Heart left ventricle (tissue), 16 donors: Measurements from ENCODE around the gene MYO1E. TPM values are rescaled to one million over a fixed set of nuclear protein-coding genes. Genes with fewer than 3 reads are reported as not detected.

Experiments
- ATAC-seq, 4 donors: fragments of 200-7000 bp; cut with Tn5 transposase; one replicate each; pipeline ENCODE4 v1.9.1; 2020 to 2022; ENCODE audit warnings: moderate library complexity in 4 of 4, mild to moderate bottlenecking in 3 of 4, moderate number of reproducible peaks in 1 of 4
- DNase-seq, 5 donors: peaks; one replicate each; pipeline ENCODE4 v3.0.0-alpha.2; 2020
- H3K27ac ChIP-seq, 12 donors: fragments of 200-600 bp; sonication (generic) in 4 of 12; one replicate each; pipeline versions ENCODE4 v1.5.0 to v1.8.0; 2016 to 2022; ENCODE audit warnings: mild to moderate bottlenecking in 2 of 12
- H3K27me3 ChIP-seq, 9 donors: fragments of 200-600 bp; sonication (generic) in 2 of 9; one replicate each; pipeline versions ENCODE4 v1.5.1 to v1.8.0; 2016 to 2022; ENCODE audit warnings: mild to moderate bottlenecking in 3 of 9
- H3K36me3 ChIP-seq, 9 donors: fragments of 200-600 bp; sonication (generic) in 2 of 9; one replicate each; pipeline versions ENCODE4 v1.5.0 to v1.8.0; 2018 to 2022; ENCODE audit warnings: mild to moderate bottlenecking in 2 of 9
- H3K4me1 ChIP-seq, 12 donors: fragments of 200-600 bp; sonication (generic) in 4 of 12; one replicate each; pipeline versions ENCODE4 v1.5.0 to v1.8.0; 2016 to 2022; ENCODE audit warnings: mild to moderate bottlenecking in 3 of 12
- H3K4me3 ChIP-seq, 12 donors: fragments of 200-600 bp; sonication (generic) in 4 of 12; one replicate each; pipeline versions ENCODE4 v1.5.0 to v1.8.0; 2017 to 2022; ENCODE audit warnings: mild to moderate bottlenecking in 9 of 12, moderate library complexity in 4 of 12
- H3K9me3 ChIP-seq, 12 donors: fragments of 200-600 bp; sonication (generic) in 4 of 12; one replicate each; pipeline versions ENCODE4 v1.5.0 to v1.8.0; 2016 to 2022; ENCODE audit warnings: mild to moderate bottlenecking in 1 of 12
- CTCF ChIP-seq, 12 donors: fragments of 200-600 bp; sonication (generic) in 4 of 12; IDR thresholded peaks; one replicate each; pipeline versions ENCODE4 v1.5.0 to v1.8.0; 2018 to 2022; ENCODE audit warnings: antibody characterized with exemption in 12 of 12, mild to moderate bottlenecking in 5 of 12
- POLR2A ChIP-seq, 2 donors: fragments of 450-650 bp; IDR thresholded peaks; one replicate each; pipeline ENCODE4 v1.6.1; 2017; ENCODE audit warnings: antibody characterized with exemption in 2 of 2, mild to moderate bottlenecking in 2 of 2, moderate library complexity in 2 of 2
- WGBS, 4 donors: extraction: QIAGEN DNeasy Blood & Tissue Kit in 2 of 4; methylation state at CpG; one replicate each; pipeline versions ENCODE4 v1.1.5 to v1.1.7; 2013 to 2018; 5-methylcytosine and 5-hydroxymethylcytosine counted together
- intact Hi-C, 10 donors: fragments of 100-400 bp; cut with DNase I; formaldehyde crosslinking; loops; one replicate each; pipeline versions ENCODE4 v1.11.1 to v1.14.2; 2022
- polyA plus RNA-seq, 2 donors: library from polyadenylated mRNA; stranded (reverse); fragments of 200-250 nt; gene quantifications; one replicate each; pipeline ENCODE4 v1.2.3, GENCODE V29; 2013
- total RNA-seq, 9 donors: library from RNA; depleted of rRNA in 2 of 9; stranded (reverse); fragments of >200 nt in 2 of 9; fragmentation: NEBNext Ultra II Directional in 3 of 9; extraction: Animal tissue kit (Norgen Biotek cat#: 25700) in 3 of 9; gene quantifications; one replicate each; pipeline versions ENCODE4 v1.1.0 to v1.2.4, GENCODE V29; 2016 to 2023
- donor health status: ischemic (EF 13 %, LVEDD 7.1; RV severe dilation, severe dysfunction).
- donor health status: healthy with polysubstance abuse.
- donor health status: DM: no; HTN: yes; CAD: no.
- donor health status: DM: no; HTN: no; CAD: no.
- donor health status: ischemic (EF 25% LVEDD 6.9; RV normal size, moderate dysfunction).
- donor health status: ischemic (EF 25% LVEDD 5.7; RV mildly dilated, moderate dysfunction).
- donor health status: healthy.
- donor health status: DM: yes; HTN: yes; CAD: no.
- donor health status: ischemic (EF 35%, LVEDD 5.7; RV mildly dilated, moderate dysfunction).
- donor health status: nonischemic (EF 11% LVEDD 7.7; RV severe dilation, severe dysfunction).
- donor health status: DM: yes; HTN: yes; CAD: no.
- donor health status: PGD.
- donor health status: ischemic (EF 29% LVEDD 5.4; RV normal size, mild dysfunction).
- donor health status: nonischemic (EF 23%, LVEDD 6.1; RV moderate dilation, normal function).

MYO1E gene
- total and polyA plus RNA-seq, 11 donors, result 8.5 to 98.6 (median 25.2) TPM

GRCh38 chr15:59229453-59229852 lies 143.2 kb downstream of the MYO1E start:
- Histone ChIP-seq H3K27ac (no peak overlapping the region), H3K4me3 (no peak overlapping the region), H3K4me1 (peaks cover 0 to 38% (median 21%) of the 10 kb centered on the region in 12 donors), H3K27me3 (no peaks in the 10 kb centered on the region), H3K36me3 (peaks cover 0 to 24% (median 0%) of the 10 kb centered on the region in 9 donors), H3K9me3 (no peaks in the 10 kb centered on the region)
- DNase-seq, result no peak
- no peak for ATAC-seq
- intact Hi-C loops, result loop anchor here in 1 of 10 donors (10.0 kb wide), 1 partner anchor 245 kb away; the partner anchor contains the start of gene RNF111
- WGBS, 4 donors, result 87 to 90% (median 88%) methylated on average over 3 of the region's 3 CpGs
- TF ChIP-seq CTCF (IDR thresholded peaks at IDR 0.05) (no peak), POLR2A (IDR thresholded peaks at IDR 0.05) (no peak)

- H3K9me3 ChIP-seq, result no peaks in the 10 kb centered on the region
- WGBS, 4 donors, result 66 to 79% (median 73%) methylated on average over 4 of the region's 4 CpGs
- peaks cover 0 to 42% (median 25%) of the 10 kb centered on the region in 12 donors for H3K4me1 ChIP-seq
- no peaks in the 10 kb centered on the region for H3K27me3 ChIP-seq
- ATAC-seq, result no peak
- no peak overlapping the region for H3K27ac ChIP-seq
- H3K4me3 ChIP-seq, result no peak overlapping the region
- DNase-seq, result no peak
- TF ChIP-seq CTCF (IDR thresholded peaks at IDR 0.05), result no peak
- no peak for TF ChIP-seq POLR2A (IDR thresholded peaks at IDR 0.05)
- intact Hi-C loops, result loop anchor here in 1 of 10 donors (10.0 kb wide), 1 partner anchor 244 kb away; the partner anchor contains the start of gene RNF111
- peaks cover 0 to 28% (median 0%) of the 10 kb centered on the region in 9 donors for H3K36me3 ChIP-seq
Observed at GRCh38 chr15:59229015-59229414, 143.7 kb downstream of the MYO1E start.

- ATAC-seq, result no peak
- H3K4me3 ChIP-seq, result no peak overlapping the region
- TF ChIP-seq POLR2A (IDR thresholded peaks at IDR 0.05) (no peak), CTCF (IDR thresholded peaks at IDR 0.05) (no peak)
- no peak overlapping the region for H3K27ac ChIP-seq
- H3K36me3 ChIP-seq, result peaks cover 0 to 41% (median 15%) of the 10 kb centered on the region in 9 donors
- no peaks in the 10 kb centered on the region for H3K27me3 ChIP-seq
- H3K4me1 ChIP-seq, result peaks cover 0 to 51% (median 23%) of the 10 kb centered on the region in 12 donors
- no peaks in the 10 kb centered on the region for H3K9me3 ChIP-seq
- 84 to 94% (median 90%) methylated on average over 4 of the region's 4 CpGs for WGBS, 4 donors
- no peak for DNase-seq
- intact Hi-C loops, result loop anchor here in 1 of 10 donors (10.0 kb wide), 1 partner anchor 242 kb away; the partner anchor contains the start of gene RNF111
Observed at GRCh38 chr15:59227021-59227420, 145.7 kb downstream of the MYO1E start.

GRCh38 chr15:59224474-59224873 lies 148.2 kb downstream of the MYO1E start:
- no peak for TF ChIP-seq CTCF (IDR thresholded peaks at IDR 0.05)
- no peak for TF ChIP-seq POLR2A (IDR thresholded peaks at IDR 0.05)
- peaks cover 0 to 56% (median 31%) of the 10 kb centered on the region in 9 donors for H3K36me3 ChIP-seq
- no peak overlapping the region for H3K4me3 ChIP-seq
- ATAC-seq, result peak in 2 of 4 donors; percentile 5 to 55
- intact Hi-C loops, result loop anchor here in 1 of 10 donors (10.0 kb wide), 1 partner anchor 240 kb away; the partner anchor contains the start of gene RNF111
- DNase-seq, result peak; percentile 40 to 69 (median 60)
- no peaks in the 10 kb centered on the region for H3K9me3 ChIP-seq
- 55 to 62% (median 57%) methylated on average over 7 of the region's 7 CpGs for WGBS, 4 donors
- peak overlapping the region in 2 of 12 donors; percentile 27 to 28 for H3K27ac ChIP-seq
- peaks cover 0 to 44% (median 21%) of the 10 kb centered on the region in 12 donors for H3K4me1 ChIP-seq
- no peaks in the 10 kb centered on the region for H3K27me3 ChIP-seq
